ENCODE data around the gene ASPHD2.

DNA sequence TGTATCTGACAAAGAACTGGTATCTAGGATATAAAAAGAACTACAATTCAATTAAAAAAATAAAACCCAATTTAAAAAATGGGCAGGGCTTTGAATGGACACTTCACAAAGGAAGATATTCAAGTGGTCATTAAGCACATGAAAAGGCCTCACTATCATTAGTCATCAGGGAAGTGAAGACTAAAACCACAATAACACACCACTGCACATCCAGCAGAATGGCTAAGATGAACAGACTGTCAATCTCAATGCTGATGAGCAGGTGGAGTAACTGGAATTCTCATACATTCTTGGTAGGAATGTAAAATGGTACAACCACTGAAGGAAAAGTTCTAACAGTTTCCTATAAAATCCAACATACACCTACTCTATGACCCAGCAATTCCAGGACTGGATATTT, 45.6 kb downstream of the ASPHD2 start:
- TF ChIP-seq GATA3 (IDR thresholded peaks at IDR 0.05; ENCODE audit: low read depth, low read length) (no peak), GATA2 (IDR thresholded peaks at IDR 0.05; ENCODE audit: low read depth, low read length) (no peak)
